ENCODE data around the gene GPC1. TPM values are rescaled to one million over a fixed set of nuclear protein-coding genes. Genes with fewer than 3 reads are reported as not detected.

Gene GPC1
- total RNA-seq, 1 experiment from 2014 or later: 9.9 TPM

- no peak for DNase-seq (ENCODE audit: low spot score)
Measured at GRCh38 chr2:240397542-240397916, 37.9 kb upstream of the GPC1 start.

GRCh38 chr2:240397924-240398645 lies 37.4 kb upstream of the GPC1 start:
- DNase-seq (ENCODE audit: low spot score): no peak

GRCh38 chr2:240398661-240399267 lies 36.7 kb upstream of the GPC1 start:
- DNase-seq (ENCODE audit: low spot score): no peak

GRCh38 chr2:240399419-240400324 lies 35.8 kb upstream of the GPC1 start:
- no peak for DNase-seq (ENCODE audit: low spot score)

GRCh38 chr2:240400371-240401161 lies 34.9 kb upstream of the GPC1 start:
- no peak for DNase-seq (ENCODE audit: low spot score)

GRCh38 chr2:240401308-240401707 lies 34.2 kb upstream of the GPC1 start:
- DNase-seq (ENCODE audit: low spot score): no peak

- no peak for DNase-seq (ENCODE audit: low spot score)
Measured at GRCh38 chr2:240401781-240402551, 33.5 kb upstream of the GPC1 start.

GRCh38 chr2:240402566-240403272 lies 32.7 kb upstream of the GPC1 start:
- DNase-seq (ENCODE audit: low spot score): no peak

GRCh38 chr2:240403396-240404104 lies 31.9 kb upstream of the GPC1 start:
- DNase-seq (ENCODE audit: low spot score): no peak

- no peak for DNase-seq (ENCODE audit: low spot score)
Measured at GRCh38 chr2:240404174-240404852, 31.1 kb upstream of the GPC1 start.

- no peak for DNase-seq (ENCODE audit: low spot score)
Measured at GRCh38 chr2:240405133-240405532, 30.3 kb upstream of the GPC1 start.

- DNase-seq (ENCODE audit: low spot score): no peak
Measured at GRCh38 chr2:240405684-240406313, 29.7 kb upstream of the GPC1 start.

GRCh38 chr2:240407090-240407489 lies 28.4 kb upstream of the GPC1 start:
- DNase-seq (ENCODE audit: low spot score): no peak

GRCh38 chr2:240410004-240410403 lies 25.5 kb upstream of the GPC1 start:
- DNase-seq (ENCODE audit: low spot score): no peak

GRCh38 chr2:240410808-240411207 lies 24.7 kb upstream of the GPC1 start:
- no peak for DNase-seq (ENCODE audit: low spot score)

GRCh38 chr2:240411261-240412160 lies 24.0 kb upstream of the GPC1 start:
- DNase-seq (ENCODE audit: low spot score): no peak

- no peak for DNase-seq (ENCODE audit: low spot score)
Measured at GRCh38 chr2:240412211-240412861, 23.1 kb upstream of the GPC1 start.

All from HT-29 (cell line).